Suppressor macrophage treated with lipopolysaccharide for 1 hour (primary cell): ENCODE results near the gene CSN1S1.
A peak's percentile ranks its signal among the peaks of the same experiment; 100 is the strongest.
"Not testable (repeated sequence)": the region's sequence is repeated elsewhere in the genome, so short reads cannot be mapped to it uniquely, and the experiment has no call there.

Experiments
- DNase-seq, 3 donors: peaks; one replicate each; pipeline ENCODE4 v3.0.0-alpha.2; 2020 to 2022

Gene CSN1S1, protein sequence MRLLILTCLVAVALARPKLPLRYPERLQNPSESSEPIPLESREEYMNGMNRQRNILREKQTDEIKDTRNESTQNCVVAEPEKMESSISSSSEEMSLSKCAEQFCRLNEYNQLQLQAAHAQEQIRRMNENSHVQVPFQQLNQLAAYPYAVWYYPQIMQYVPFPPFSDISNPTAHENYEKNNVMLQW

GRCh38 chr4:69930768-69931167, at the start of gene CSN1S1:
TSS of gene CSN1S1 (plus strand) at chr4:69931068. CDS start at chr4:69932556, 1,488 bp downstream.
- no peak for DNase-seq

GRCh38 chr4:69881173-69881773, 49.6 kb upstream of the CSN1S1 start:
- DNase-seq: peak; percentile 56 to 74 (median 71)

GRCh38 chr4:69882150-69882549, 48.7 kb upstream of the CSN1S1 start:
- no peak for DNase-seq

- peak; percentile 6 to 36 (median 35) for DNase-seq
These were observed 42.5 kb upstream of the CSN1S1 start for GRCh38 chr4:69888336-69888735.

- DNase-seq: no peak
These were observed 36.7 kb upstream of the CSN1S1 start for GRCh38 chr4:69894186-69894585.

- no peak for DNase-seq
These were observed 36.1 kb upstream of the CSN1S1 start for GRCh38 chr4:69894721-69895120.

- peak in 2 of 3 donors; percentile 8 to 19 for DNase-seq
These were observed 34.2 kb upstream of the CSN1S1 start for GRCh38 chr4:69896530-69897116.

DNA sequence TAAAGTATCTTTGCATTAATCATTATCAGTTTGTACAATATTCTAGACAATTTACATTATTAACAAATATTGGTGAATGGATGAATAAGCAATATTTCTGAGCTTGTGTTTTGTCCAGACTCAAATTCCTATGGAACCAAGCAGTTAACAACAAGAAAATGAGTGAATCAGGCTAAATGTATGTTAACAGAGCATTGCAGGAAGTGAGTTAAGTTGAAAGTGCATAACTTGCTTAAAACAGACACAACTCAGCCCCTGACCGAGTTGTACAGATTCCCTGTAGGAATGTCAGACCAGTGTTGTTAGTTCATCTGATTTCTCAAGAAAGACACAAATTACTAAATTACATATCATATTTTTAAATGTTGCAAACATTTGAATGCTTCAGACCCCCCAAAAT, 23.7 kb upstream of the CSN1S1 start:
- DNase-seq: no peak

- no peak for DNase-seq
These were observed 21.7 kb upstream of the CSN1S1 start for GRCh38 chr4:69909195-69909594.

DNA sequence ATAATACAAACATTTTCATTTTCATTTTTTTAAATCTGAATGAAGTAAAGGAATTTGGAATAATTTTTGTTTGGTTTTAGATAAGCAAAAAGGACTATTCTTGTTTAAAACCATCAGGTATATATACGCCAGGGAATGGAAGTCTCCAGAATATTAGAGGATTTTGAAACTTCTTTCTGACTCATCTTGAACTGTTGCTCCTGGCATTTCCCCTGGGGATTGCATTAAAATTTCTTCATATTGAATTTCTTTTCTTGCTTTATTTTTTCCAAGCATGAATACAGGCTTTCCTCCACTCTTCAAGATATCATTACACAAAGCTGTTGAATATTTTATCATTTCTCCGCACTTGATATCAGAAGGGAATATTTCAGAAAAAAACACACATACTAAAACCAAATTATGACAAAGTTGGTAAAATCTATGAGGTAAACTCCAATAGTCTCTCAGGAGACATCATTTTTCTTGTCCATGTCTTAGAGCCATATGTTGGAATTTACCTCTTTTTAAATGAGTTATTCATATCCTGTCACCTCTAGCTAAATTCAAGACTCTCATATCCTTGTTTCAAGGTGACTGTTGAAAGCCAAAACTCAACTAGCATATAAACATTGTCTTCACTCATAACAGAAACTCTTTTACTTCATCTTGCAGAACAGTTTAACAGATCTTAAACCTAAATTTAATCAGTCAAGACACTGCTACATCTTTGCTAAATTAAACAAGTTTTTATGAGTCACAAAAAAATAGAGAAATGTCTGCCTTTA, 20.7 kb upstream of the CSN1S1 start:
- peak; percentile 6 to 54 (median 41) for DNase-seq

GRCh38 chr4:69920874-69921273, 10.0 kb upstream of the CSN1S1 start:
- DNase-seq: no peak

DNA sequence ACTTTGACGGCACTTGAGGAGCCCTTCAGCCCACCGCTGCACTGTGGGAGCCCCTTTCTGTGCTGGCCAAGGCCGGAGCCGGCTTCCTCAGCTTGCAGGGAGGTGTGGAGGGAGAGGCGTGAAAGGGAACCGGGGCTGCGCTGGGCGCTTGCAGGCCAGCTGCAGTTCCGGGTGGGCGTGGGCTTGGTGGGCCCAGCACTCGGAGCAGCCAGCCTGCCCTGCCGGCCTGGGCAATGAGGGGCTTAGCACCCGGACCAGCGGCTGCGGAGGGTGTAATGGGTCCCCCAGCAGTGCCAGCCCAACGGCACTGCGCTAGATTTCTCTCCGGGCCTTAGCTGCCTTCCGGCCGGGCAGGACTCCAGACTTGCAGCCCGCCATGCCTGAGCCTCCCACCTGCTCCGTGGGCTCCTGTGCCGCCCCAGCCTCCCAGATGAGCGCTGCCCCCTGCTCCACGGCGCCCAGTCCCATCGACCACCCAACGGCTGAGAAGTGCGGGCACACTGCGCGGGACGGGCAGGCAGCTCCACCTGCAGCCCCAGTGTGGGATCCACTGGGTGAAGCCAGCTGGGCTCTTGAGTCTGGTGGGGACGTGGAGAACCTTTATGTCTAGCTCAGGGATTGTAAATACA, 7.0 kb upstream of the CSN1S1 start:
- not testable (repeated sequence) for DNase-seq

DNA sequence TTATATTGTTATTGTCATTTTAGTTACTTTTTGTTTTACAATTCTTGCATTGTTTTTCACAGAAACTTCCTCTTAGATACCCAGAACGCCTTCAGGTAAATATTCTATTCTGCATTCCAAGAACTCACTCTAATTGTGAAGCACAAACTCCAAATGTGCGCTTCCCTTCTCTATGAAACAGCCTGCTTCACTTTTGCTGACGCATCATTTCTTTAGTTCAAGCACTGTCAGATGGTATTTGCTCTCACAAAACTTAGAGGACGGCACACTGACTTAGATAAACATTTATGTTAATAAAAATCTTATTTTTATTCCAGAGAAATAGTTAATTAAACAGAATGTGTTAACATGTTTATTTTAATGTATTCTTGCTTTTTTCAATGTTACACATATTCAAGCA, 3.3 kb downstream of the CSN1S1 start:
- DNase-seq: no peak

GRCh38 chr4:69936566-69936965, 5.7 kb downstream of the CSN1S1 start:
- DNase-seq: peak in 1 of 3 donors; percentile 7

GRCh38 chr4:69951602-69952001, 20.7 kb downstream of the CSN1S1 start:
- no peak for DNase-seq

- no peak for DNase-seq
These were observed 26.3 kb downstream of the CSN1S1 start for GRCh38 chr4:69957209-69957608.

- DNase-seq: no peak
These were observed 34.8 kb downstream of the CSN1S1 start, which contains the start of gene CSN2 for GRCh38 chr4:69965628-69966027. TSS of gene CSN2 (minus strand) at chr4:69965728. CDS start at chr4:69960995, 4,733 bp downstream.

DNA sequence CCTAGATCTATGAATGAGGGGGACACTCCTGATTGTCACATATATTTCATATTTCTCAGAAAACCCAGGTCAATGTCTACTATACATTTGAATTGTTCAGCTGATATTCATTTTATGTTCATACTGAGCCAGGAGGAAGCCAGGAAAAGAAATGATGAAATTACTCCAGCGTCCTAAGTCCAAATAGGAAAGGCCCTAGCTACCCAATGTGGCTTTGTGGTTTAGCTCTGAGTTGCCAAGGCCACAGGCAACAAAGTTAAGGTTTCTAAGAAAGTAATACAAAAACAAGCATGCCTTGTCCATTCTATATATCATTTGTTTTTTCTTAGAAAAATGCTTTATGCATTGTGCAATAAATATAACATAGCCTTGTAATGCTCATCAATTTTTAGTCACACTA, 39.2 kb downstream of the CSN1S1 start:
- DNase-seq: no peak

DNA sequence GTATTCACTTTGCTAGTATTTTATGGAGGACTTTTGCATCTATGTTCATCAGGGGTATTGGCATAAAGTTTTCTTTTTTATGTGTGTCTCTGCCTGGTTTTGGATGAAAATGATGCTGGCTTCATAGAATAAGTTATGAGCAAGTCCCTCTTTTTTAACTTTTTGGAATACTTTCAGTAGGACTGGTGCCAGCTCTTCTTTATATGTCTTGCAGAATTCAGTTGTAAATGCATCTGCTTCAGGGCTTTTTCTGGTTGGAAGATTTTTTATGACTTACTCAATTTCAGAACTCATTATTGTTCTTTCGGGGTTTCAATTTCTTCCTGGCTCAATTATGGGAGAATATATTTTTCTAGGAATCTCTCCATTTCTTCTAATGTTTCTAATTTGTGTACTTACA, 43.8 kb downstream of the CSN1S1 start:
- DNase-seq: no peak

- no peak for DNase-seq
These were observed 46.7 kb downstream of the CSN1S1 start for GRCh38 chr4:69977582-69977981.

DNA sequence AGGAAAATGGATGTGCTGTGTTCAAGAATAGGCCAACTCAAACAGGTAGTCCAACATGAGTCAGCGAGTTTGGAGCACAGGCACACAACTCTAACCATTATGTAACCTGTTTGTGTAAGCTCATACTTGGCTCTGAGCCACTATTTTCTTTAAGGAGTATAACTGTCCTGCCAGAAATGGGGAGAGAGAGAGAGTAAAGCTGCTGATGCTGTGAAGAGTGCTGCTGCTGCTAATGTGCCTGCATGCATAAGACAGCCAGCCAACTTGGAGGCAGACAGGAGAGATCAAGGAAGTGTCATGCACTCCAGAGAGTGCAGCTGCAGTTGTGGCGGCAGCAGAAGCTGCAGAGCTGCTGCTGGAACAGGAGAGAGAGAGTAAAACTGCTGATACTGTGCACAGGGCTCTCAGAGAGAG, 53.2 kb downstream of the CSN1S1 start:
- DNase-seq: no peak

GRCh38 chr4:69986663-69987062, 55.8 kb downstream of the CSN1S1 start:
- no peak for DNase-seq

DNA sequence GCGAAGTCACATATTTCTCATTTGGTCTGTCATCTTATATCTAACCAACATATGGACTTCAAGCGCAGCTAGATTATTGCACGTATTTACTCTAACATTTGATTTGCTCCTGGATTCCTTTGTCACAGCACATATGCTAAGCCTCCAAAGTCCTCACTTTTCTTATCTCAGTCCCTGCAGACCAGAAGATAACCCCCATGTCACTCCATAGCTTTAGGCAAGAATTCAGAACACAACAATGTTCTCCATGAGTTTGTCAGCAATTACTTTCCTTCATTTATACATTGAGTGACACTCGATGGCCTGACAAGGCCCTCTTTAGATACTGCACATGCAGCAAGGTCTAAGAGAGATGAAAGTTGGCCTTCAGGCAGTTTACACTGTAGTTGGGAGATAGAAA, 60.1 kb downstream of the CSN1S1 start:
- no peak for DNase-seq
